GM12874 (cell line): ENCODE data around the gene CFAP299.

Source experiments
- TF ChIP-seq, protein P1 (sequence below): IDR thresholded peaks from 2 replicates; pipeline ENCODE4 v1.5.1; 2011; ENCODE audit warnings: low read depth, mild to moderate bottlenecking, control low read depth, low read length, moderate library complexity; ENCODE audit not compliant: insufficient read depth

The CFAP299 gene

DNA sequence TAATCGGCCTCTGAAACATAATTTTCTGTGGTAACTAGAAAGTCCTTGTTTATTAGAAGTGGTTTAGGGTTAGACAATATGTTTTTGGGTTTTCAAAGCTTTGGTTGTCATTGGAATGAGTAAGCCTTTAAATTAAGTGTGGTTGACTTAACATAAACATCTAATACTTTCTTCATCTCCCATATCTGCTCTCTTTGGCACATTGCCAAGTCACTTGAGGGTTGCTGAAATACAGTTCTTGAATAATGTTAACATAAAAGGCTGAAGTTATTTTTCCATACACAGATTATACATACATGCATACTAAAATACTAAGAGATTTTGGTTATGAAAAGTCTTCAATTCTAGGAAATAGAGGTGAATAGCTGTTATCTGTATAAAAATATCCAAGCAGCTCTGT is 453.3 kb downstream of the CFAP299 start:
- TF ChIP-seq, protein P1, sequence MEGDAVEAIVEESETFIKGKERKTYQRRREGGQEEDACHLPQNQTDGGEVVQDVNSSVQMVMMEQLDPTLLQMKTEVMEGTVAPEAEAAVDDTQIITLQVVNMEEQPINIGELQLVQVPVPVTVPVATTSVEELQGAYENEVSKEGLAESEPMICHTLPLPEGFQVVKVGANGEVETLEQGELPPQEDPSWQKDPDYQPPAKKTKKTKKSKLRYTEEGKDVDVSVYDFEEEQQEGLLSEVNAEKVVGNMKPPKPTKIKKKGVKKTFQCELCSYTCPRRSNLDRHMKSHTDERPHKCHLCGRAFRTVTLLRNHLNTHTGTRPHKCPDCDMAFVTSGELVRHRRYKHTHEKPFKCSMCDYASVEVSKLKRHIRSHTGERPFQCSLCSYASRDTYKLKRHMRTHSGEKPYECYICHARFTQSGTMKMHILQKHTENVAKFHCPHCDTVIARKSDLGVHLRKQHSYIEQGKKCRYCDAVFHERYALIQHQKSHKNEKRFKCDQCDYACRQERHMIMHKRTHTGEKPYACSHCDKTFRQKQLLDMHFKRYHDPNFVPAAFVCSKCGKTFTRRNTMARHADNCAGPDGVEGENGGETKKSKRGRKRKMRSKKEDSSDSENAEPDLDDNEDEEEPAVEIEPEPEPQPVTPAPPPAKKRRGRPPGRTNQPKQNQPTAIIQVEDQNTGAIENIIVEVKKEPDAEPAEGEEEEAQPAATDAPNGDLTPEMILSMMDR: no peak

DNA sequence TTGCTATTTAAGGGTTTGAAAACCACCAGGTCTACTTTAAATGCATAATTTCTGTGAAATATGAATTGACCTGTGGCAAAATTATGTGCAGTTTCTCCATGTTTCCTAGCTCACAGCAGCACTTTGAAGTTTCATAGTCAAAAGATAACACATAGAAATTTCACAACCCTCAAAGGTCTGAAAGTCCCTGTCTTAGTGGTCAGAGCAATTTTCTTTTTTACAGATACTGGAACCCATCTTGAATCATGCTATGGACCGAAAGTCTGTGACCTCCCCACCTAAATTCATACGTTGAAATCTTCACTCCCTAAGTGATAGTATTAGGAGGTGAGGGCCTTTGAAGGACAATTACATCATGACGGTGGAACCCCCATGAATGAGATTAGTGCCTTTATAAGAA is 454.6 kb downstream of the CFAP299 start:
- TF ChIP-seq, protein P1: no peak

DNA sequence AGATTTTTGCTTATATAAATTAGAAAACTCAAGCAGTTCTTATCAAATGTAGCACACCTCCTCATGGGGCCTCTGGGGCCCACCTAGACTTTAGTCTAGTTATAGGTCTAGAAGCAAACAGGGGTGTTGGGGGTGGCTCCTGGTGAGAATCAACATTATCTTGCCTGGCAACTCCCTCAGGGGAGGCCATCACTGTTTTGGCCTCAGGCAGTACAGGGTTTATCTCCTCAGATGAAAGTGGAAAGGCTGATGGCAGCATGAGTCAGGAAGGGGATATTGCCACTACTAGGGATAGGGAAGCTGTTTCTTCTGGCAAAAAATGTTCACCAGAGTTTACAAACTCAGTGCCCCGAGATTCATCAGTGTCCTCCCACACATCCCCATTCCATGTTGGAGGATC is 462.6 kb downstream of the CFAP299 start:
- TF ChIP-seq, protein P1: no peak

DNA sequence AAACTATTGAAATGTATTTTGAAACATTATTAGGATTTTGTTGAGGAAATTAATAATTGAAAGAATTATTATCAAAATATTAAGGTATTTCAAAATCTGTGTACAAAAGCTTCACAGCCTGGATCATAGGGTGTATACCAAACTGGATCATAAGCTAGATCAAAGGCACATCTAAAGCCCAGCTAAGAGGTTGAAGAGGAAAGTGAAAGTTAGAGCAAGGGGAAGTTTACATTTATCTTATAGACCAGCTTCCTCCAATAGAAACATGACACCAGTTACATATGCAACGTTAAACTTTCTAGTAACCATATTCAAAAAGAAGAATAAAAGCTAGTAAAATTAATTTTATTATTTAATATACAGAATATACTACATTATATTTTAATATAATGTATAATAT is 467.8 kb downstream of the CFAP299 start:
- TF ChIP-seq, protein P1: no peak

DNA sequence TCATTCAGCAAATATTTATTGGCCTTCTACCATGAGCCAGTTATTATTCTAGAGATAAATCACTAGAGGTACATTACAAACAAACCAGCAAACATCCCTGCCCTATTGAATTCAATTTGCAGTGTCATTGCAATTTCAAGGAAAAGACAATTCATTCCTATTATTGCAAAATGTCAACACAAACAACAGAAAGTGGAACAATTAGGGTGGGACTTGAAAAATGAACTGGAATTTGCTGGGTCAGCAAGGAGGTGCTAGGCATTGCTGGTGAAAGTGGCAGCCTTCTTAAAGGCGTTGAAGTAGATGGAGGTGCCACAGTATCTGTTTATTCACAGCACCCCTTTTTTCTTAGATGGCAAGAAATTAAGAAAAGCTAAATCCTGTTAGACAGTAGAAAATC is 470.9 kb downstream of the CFAP299 start:
- TF ChIP-seq, protein P1: no peak

DNA sequence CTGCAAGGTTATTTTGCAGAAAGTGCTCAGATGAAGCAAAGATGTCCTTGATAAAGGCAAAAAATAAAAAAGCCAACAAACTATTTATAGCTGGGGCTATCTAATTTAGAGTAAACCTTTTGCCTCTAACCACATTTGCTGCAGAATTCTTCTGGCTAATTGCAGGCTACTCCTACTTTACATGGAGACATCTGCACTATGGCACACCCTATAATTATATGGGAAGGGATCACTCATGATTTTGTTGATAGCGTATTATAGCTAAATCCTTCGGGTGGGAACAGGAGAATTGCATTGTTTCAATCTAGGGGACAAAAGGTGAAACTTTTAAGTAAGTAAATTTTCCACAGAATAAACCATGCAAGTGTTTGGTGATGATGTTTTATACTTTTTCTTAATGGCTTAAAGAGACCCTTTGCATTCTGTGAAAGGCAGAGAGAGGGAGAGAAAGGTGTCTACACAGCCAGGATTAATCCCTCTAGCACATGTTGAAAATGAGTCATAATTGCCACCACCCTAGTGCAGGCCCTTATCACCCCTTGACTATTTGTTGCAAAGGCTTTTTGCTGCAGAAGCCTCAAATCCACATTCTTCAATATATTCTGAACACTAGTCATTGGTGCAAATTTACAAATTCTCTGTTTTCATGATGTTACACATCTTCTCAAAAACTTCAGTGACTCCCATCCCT is 473.7 kb downstream of the CFAP299 start:
- TF ChIP-seq, protein P1: no peak

DNA sequence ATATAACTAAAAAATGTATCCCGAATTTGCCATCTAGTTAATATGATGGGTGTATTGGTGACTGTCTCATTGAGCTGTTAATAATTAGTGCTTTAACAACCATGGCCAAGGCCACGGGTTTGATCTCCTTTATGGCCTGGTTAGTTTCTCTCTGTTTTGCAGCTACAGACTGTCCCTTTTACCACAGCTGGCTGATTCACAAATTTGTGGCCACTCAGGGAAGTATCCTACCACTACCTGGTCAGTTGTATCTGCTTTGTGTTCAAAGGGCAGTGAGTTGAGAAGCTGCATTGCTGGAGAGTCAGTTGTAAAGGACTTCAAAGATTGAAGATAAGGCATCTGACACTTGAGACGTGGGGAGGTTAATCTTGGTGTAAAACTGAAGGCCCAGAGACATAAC is 475.9 kb downstream of the CFAP299 start:
- TF ChIP-seq, protein P1: no peak

DNA sequence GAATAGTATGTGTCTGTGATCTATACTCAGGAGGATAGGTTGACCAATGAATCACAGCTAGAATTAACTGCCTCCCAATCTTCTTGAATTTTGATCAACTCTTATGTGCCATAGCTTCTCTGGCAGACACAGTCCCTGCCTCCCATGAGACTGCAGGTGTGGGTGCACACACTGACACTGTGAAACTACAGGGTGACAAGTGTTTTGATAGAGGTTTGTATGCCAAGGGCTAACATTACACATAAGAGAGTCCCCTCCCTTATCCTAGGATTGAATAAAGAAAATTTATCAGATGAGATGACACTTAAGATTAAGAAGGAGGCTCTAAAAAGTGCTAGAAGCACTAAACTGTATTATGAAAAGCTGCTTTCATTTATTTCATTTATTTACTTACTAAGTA is 476.6 kb downstream of the CFAP299 start:
- TF ChIP-seq, protein P1: no peak
